ENCODE results near the gene MPHOSPH6.

MPHOSPH6 gene

GRCh38 chr16:82156761-82157533 is 13.1 kb downstream of the MPHOSPH6 start:
- Histone ChIP-seq H3K4me2 (ENCODE audit: low read length) (no peak overlapping the region), H4K20me1 (ENCODE audit: control insufficient read depth, insufficient read depth, low read depth, low read length) (no peaks in the 10 kb centered on the region; the same call in 1 of the 2 replicates), H3K4me3 (ENCODE audit: low read length) (no peak overlapping the region), H3K9me3 (ENCODE audit: control insufficient read depth, insufficient read depth, low read length) (no peaks in the 10 kb centered on the region), H3K27ac (ENCODE audit: low read depth, low read length) (no peak overlapping the region), H3K4me1 (ENCODE audit: control insufficient read depth, low read length) (no peaks in the 10 kb centered on the region), H3K27me3 (ENCODE audit: control insufficient read depth, low read length) (no peaks in the 10 kb centered on the region), H3K36me3 (ENCODE audit: control insufficient read depth, low read length) (peaks cover 61% of the 10 kb centered on the region), H3K9me2 (replicated peaks; ENCODE audit: control insufficient read depth, low read length) (no peaks in the 10 kb centered on the region), H3F3A (ENCODE audit: control insufficient read depth, insufficient read depth) (no peaks in the 10 kb centered on the region), H3K79me2 (ENCODE audit: control insufficient read depth, low read length) (peaks cover 51% of the 10 kb centered on the region)
- TF ChIP-seq CTCF (IDR thresholded peaks at IDR 0.05; ENCODE audit: low read depth, low read length, poor library complexity, severe bottlenecking) (no peak), EZH2phosphoT487 (IDR thresholded peaks at IDR 0.05; ENCODE audit: borderline replicate concordance, low read length) (no peak)

GRCh38 chr16:82152641-82153112 is 17.3 kb downstream of the MPHOSPH6 start:
- TF ChIP-seq CTCF (IDR thresholded peaks at IDR 0.05; ENCODE audit: low read depth, low read length, poor library complexity, severe bottlenecking): no peak
- TF ChIP-seq EZH2phosphoT487 (IDR thresholded peaks at IDR 0.05; ENCODE audit: borderline replicate concordance, low read length): no peak
- no peak overlapping the region for H3K4me2 ChIP-seq (ENCODE audit: low read length)
- no peaks in the 10 kb centered on the region for H3F3A ChIP-seq (ENCODE audit: control insufficient read depth, insufficient read depth)
- peaks cover 76% of the 10 kb centered on the region for H3K36me3 ChIP-seq (ENCODE audit: control insufficient read depth, low read length)
- H4K20me1 ChIP-seq (ENCODE audit: control insufficient read depth, insufficient read depth, low read depth, low read length): no peaks in the 10 kb centered on the region
- H3K9me2 ChIP-seq (replicated peaks; ENCODE audit: control insufficient read depth, low read length): no peaks in the 10 kb centered on the region
- H3K9me3 ChIP-seq (ENCODE audit: control insufficient read depth, insufficient read depth, low read length): no peaks in the 10 kb centered on the region
- no peaks in the 10 kb centered on the region for H3K4me1 ChIP-seq (ENCODE audit: control insufficient read depth, low read length)
- H3K27me3 ChIP-seq (ENCODE audit: control insufficient read depth, low read length): no peaks in the 10 kb centered on the region
- H3K79me2 ChIP-seq (ENCODE audit: control insufficient read depth, low read length): peaks cover 44% of the 10 kb centered on the region
- no peak overlapping the region for H3K27ac ChIP-seq (ENCODE audit: low read depth, low read length)
- H3K4me3 ChIP-seq (ENCODE audit: low read length): no peak overlapping the region

- no peaks in the 10 kb centered on the region for H3K4me1 ChIP-seq (ENCODE audit: control insufficient read depth, low read length)
- H3K27ac ChIP-seq (ENCODE audit: low read depth, low read length): no peak overlapping the region
- no peaks in the 10 kb centered on the region for H4K20me1 ChIP-seq (ENCODE audit: control insufficient read depth, insufficient read depth, low read depth, low read length)
- no peaks in the 10 kb centered on the region for H3F3A ChIP-seq (ENCODE audit: control insufficient read depth, insufficient read depth)
- H3K4me2 ChIP-seq (ENCODE audit: low read length): no peak overlapping the region
- no peak overlapping the region for H3K4me3 ChIP-seq (ENCODE audit: low read length)
- H3K27me3 ChIP-seq (ENCODE audit: control insufficient read depth, low read length): no peaks in the 10 kb centered on the region
- H3K79me2 ChIP-seq (ENCODE audit: control insufficient read depth, low read length): peaks cover 39% of the 10 kb centered on the region
- H3K36me3 ChIP-seq (ENCODE audit: control insufficient read depth, low read length): peaks cover 76% of the 10 kb centered on the region
- no peaks in the 10 kb centered on the region for H3K9me2 ChIP-seq (replicated peaks; ENCODE audit: control insufficient read depth, low read length)
- no peak for TF ChIP-seq CTCF (IDR thresholded peaks at IDR 0.05; ENCODE audit: low read depth, low read length, poor library complexity, severe bottlenecking)
- H3K9me3 ChIP-seq (ENCODE audit: control insufficient read depth, insufficient read depth, low read length): no peaks in the 10 kb centered on the region
These were observed 17.8 kb downstream of the MPHOSPH6 start for GRCh38 chr16:82152196-82152595.
